Measurements from ENCODE around the gene STPG1.
"Not testable (repeated sequence)": the region's sequence is repeated elsewhere in the genome, so short reads cannot be mapped to it uniquely, and the experiment has no call there.

Gene STPG1, protein sequence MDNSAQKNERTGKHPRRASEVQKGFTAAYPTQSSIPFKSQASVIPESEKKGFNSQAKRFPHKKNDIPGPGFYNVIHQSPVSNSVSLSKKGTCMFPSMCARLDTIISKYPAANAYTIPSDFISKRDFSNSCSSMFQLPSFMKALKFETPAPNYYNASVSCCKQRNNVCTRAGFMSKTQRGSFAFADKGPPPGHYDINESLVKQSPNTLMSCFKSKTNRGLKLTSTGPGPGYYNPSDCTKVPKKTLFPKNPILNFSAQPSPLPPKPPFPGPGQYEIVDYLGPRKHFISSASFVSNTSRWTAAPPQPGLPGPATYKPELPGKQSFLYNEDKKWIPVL

DNA sequence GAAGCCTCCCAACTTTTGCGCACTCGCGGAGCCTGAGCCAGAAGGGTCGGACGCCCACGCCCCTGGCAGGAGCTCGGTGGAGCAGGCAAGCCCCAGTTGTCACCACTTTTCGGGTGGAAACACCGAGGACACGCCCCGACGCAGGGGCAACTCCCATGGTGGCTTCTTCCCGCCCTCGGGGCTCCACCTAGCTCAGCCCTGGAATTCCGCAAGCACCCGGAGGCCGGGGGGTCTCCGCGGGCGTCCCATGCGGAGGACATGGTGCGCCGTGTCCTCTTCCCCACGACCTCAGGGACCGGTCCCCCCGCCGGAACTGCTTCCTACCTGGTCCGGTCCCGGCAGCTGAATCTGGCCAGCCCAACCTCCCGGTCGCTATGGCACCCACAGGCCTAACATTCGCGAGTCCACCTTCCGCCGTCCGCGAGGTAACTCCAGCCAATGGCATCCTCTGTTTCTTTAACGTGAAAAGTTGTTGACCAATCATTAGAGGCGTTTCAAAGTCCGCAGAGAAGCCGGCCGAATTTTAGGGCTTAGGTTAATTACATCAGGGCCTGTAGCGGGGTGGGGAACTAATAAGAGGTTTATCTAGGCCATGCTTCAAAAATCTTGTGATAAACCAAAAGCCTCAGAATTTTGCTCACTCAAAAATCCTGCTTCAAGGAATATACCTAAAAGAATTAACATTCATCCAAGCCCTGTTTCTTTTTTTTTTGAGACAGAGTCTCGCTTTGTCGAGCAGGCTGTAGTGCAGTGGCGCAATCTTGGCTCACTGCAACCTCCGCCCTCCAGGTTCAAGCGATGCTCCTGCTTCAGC, at the start of gene STPG1:
Gene STPG1 (minus strand): TSS at position 433 of the 814 bp plus-strand sequence. CDS start 12,394 bp downstream, outside the sequence.
- DNase-seq = peak; percentile 77 to 83

DNA sequence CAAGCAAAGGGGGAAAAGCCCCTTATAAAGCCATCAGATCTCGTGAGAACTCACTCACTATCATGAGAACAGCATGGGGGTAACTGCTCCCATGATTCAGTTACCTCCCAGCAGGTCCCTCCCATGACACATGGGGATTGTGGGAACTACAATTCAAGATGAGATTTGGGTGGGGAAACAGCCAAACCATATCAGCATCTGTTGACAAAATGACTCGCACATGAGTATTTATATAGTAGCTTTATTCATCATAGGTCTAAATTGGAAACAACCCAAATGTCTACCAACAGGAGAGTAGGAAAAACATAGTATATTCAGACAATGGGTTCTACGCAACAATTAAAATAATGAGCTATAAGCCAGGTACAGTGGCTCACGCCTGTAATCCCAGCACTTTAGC, 48.5 kb upstream of the STPG1 start:
- not testable (repeated sequence) for DNase-seq

DNA sequence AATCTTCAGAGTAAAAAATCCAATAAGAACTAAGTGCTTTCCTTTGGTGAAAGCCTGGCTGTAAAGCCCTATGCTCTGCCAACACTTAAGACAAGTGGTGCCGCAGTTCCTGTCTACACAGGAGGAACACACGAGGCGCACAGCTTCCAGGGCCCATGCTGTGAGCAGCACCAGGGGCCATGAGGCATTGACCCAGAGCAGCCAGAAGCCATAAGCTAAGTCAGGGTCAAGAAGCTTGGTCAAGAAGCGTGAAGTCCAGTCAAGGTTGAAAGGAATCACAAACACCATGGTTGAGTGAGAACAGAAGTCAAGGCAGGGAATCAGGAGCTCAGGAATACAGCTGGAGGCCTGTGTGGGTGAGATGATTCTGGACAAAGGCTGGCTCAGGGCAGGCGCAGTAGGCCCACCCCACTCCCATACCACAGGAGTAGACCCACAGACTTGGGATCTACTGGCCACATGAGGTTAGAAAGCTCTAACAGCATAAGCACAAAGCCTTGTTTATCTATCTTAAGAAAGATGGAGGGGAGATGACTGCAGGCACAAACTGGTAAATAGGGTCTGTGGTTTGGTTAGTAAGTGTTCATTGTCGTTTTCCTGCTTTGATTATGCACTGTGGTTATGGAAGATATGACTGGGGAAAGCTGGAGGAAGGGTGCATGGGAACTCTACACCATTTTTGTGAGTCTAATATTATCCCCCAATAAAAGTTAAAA, 46.1 kb upstream of the STPG1 start:
- DNase-seq = no peak

DNA sequence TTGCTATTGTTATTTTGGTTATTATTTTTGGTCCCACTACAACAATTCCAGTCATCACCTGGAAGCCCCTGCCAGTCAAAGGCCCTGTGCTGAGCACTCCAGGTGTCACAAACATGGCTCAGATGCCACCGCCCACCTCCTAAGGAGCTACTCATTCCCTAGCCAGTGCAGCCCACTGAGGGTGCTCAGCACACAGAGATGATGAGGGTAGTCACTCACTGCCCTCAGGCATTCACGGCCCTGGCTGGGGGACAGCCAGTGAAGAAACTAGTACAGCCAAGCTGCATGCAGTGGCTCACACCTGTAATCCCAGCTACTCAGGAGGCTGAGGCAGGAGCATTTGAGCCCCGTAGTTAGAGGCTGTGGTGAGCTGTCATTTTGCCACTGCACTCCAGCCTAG, 44.3 kb upstream of the STPG1 start:
- DNase-seq = no peak

DNA sequence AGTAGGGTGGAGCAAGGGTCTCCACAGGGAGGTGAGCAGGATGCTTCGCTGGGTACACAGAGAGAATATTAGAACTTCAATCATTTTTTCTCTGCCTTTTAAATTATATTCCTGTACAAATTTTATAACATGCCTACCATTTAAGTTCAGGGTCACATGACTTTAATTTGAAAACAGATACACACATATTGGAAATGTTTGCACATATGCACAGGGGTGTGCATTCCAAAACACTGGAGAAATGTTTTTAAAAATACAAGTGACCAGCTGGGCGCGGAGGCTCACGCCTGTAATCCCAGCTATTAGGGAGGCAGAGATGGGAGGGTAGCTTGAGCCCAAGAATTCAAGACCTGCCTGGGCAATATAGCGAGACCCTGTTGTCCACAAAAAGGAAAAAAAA, 41.7 kb upstream of the STPG1 start:
- DNase-seq = no peak

DNA sequence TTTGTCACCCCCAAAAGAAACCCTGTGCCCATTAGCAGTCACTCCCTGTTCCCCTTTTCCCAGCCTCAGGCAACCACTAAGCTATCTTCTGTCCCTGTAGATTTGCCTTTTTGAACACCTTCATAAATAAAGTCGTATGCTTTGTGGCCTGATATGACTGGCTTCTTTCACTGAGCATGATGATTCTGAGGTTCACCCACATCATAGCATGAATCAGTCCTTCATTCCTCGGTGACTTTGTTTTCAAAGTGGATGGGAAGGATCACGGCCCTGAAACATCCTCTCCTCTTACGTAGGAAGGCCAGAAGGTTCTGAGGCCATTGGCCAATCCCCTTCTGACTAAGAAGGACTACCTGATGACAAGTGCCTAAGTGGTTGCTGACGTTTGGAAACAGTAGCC, 41.1 kb upstream of the STPG1 start:
- DNase-seq = no peak

DNA sequence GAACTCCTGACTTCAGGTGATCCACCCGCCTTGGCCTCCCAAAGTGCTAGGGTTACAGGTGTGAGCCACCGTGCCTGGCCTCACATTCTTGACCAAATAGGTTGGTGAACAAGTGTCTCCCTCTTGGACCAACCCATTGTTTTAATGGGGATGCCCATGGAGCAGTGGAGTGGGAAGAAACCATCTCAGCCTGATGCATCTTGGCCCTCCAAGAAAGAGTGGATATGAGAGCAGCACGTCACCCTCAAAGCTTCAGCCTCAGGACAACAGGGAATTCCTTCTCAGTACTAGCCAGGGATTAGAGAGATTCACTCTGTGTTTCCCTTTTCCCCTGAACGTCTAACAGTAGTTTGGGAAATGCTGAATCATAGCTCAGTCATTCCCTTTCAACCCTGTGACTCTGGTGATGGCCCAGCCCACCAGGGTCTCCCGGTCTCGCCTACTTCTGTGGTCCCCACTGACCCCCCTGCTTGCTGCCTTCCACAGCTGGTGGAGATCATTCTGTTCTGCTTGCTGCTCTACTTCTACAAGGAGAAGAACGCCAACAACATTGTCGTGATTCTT, 39.4 kb upstream of the STPG1 start:
- no peak for DNase-seq

DNA sequence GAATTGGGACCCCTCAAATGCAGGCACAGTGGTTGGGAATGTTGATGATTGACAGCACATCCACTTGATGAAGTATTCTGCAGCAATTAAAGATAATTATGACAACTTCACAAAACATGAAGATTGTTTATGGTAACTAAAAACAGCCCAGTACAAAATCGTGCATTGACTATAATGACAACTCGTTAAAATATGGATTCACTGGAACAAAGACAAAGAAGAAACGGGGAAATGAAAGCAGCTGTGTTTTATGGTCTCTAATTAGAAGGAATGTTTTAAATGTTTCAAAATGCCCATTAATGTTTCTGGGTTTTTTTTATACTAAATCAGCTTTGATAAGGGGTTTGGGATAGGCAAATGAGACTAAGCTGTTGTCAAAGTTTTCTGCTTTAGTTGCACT, 38.2 kb upstream of the STPG1 start:
- DNase-seq = no peak

DNA sequence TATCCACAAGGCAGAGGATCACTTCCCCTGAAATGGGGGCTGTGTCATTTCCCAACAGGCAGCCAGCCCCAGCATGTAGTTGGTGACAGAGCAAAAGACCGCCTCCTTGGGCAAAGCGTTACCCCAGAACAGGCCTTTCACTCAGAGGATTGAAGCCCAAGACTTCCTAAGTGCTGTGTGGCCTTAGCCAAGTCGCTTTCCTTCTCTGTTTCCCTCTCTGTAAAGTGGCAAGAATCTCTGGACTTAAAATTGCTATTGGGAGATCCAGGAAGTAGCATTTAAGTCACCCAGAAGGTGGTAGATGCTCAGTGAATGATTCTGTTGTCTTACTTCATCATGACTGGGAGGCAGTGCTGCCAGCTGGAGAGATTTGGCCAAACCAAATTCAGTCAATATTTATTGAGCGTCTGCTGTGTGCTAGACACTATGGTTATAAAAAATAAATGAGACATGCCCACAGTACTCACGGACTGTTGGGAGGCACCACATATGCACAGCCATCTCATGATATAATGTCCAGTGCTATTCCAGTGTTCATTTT, 37.3 kb upstream of the STPG1 start:
- no peak for DNase-seq

DNA sequence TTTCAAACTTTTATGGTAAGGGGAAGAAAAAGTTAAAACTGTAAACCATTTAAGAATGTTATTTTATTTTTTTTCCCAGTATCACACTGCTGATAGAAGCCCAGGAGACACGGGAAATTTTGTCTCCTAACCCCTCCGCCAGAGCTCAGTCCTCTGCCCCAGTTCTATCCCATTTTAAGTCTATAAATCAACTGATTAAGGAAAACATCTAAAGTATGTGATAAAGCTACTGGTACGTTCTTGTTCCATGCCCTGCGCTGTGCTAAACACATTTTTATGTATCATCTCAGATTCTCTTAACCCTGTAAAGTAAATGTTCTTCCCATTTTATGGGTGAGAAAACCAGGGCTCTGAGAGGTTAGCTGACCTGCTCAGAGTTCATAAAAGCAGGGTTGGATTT, 36.7 kb upstream of the STPG1 start:
- no peak for DNase-seq

DNA sequence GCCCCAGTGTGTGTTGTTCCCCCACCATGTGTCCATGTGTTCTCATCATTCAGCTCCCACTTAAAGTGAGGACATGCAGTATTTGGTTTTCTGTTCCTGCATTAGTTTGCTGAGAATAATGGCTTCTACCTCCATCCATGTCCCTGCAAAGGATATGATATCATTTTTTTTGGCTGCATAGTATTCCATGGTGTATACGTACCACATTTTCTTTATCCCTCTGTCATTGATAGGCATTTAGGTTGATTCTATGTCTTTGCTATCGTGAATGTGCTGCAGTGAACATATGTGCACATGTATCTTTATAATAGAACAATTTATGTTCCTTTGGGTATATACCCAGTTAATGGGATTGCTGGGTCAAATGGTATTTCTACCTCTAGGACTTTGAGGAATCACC, 32.9 kb upstream of the STPG1 start:
- not testable (repeated sequence) for DNase-seq

DNA sequence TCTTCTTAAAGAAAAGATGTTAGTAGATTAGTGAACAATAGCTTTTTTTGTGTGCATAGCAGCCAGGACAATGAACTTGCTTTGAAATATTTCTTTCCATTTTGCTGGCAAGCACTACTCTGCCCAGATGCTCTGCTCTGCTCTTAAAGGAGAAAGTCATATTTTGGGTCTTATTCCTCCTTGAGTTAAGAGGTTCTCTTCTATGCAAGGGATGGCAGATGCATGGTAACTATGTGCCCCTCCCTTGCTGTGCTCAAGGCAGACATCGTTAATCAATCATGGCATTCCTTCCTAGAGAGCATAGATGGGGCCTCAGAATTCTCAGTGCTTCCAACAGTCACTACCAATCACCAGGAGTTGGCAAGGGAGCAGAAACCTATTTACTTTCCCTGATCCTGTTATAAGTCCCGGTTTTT, 29.7 kb upstream of the STPG1 start:
- no peak for DNase-seq

DNA sequence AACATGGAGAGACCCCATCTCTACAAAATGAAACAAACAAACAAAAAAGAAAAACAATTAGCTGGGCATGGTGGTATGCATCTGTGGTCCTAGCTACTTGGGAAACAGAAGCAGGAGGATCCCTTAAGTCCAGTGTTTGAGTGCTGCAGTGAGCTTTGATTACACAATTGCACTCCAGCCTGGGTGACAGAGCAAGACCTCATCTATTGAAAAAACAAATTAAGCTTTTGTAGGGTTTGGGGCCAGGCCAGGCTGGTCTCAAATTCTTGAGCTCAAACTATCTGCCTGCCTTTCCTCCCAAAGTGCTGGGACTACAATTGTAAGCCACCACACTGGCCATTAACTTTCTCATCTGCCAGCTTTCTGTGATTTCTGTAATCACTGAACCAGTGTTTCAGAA, 29.2 kb upstream of the STPG1 start:
- DNase-seq = no peak

DNA sequence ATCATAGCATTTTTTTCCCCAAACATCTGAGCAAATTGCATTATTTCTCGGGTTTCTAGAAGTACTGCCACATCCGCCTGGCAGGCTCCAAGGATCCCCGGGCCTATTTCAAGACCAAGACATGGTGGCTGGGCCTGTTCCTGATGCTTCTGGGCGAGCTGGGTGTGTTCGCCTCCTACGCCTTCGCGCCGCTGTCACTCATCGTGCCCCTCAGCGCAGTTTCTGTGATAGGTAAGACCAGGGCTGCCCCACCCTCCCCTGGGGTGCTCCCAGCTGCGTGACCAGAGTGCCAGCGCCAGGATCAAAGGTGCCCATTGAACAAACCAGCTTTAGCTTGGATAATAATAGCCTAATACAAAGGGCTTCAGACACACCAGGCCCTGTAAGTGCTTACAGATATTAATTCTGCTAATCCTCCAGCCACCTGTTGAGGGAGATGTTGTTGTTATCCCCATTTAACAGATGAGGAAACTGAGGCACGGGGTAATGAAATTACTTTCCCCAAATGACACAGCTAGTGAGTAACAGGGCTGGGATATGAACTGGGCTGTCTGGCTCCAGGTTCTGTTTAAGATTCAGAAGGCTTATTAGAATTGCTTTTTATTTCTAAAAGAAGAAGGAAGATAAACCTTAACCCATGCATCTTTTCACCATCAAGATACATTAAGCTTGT, 28.6 kb upstream of the STPG1 start:
- no peak for DNase-seq

DNA sequence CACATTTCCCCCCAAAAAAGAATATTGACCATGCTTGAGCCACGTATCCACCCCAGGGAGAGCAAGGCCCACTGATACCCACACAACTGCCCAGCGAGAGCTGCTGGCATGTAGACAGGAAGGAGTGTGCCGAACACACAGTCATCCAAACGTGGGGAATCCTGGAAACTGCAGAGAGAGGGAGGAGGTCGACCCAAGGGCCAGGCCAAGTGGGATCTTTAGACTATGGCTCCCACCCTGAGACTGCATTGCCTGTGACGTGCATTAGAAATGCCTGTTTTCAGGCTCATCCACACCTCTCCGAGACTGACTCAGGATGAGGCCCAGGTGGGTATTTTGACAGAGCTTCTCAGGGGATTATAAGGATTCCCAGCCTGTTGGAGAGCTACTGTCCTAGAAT, 27.9 kb upstream of the STPG1 start:
- no peak for DNase-seq

DNA sequence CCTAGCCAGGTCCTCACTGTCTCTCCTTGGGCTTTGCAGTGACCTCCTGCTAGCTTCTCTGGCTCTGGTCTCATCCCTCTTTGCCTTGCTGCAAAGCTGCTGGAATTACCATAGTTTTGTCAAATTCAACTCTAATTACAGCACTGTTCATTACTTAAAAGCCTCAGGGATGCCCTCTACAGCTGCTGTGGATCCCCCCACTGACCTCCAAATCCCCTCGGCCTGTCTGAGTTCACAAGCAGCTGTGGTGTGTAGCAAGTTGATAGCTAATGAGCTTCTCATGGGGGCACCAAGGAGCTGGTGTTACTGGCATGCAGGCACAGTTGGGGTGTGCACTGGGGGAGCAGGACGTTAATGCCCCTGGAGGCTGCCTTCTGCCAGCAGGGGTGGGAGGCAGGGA, 26.9 kb upstream of the STPG1 start:
- DNase-seq = no peak

DNA sequence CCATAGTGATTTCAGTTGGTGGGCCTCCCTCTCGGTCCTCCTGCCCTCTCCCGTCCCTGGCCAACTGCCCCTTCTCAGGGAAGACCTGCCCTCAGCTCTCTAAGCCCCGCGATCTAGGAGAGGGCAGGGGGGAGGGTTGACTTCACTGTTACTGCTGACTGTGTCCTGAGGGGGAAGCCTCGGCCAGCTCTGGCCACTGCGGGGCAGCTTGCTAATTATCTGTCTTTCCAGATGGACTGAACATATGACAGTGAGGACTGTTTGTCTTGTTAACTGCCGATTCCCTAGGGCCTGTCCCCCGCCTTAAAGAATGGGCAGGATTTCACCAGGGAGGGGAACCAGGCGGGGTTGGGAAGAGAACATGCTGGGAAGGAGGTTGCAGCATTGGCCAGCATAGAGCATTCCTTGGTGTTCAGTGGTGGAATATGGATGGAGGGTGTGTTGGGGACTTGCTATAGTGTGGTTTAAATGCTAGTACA, 24.9 kb upstream of the STPG1 start:
- no peak for DNase-seq

DNA sequence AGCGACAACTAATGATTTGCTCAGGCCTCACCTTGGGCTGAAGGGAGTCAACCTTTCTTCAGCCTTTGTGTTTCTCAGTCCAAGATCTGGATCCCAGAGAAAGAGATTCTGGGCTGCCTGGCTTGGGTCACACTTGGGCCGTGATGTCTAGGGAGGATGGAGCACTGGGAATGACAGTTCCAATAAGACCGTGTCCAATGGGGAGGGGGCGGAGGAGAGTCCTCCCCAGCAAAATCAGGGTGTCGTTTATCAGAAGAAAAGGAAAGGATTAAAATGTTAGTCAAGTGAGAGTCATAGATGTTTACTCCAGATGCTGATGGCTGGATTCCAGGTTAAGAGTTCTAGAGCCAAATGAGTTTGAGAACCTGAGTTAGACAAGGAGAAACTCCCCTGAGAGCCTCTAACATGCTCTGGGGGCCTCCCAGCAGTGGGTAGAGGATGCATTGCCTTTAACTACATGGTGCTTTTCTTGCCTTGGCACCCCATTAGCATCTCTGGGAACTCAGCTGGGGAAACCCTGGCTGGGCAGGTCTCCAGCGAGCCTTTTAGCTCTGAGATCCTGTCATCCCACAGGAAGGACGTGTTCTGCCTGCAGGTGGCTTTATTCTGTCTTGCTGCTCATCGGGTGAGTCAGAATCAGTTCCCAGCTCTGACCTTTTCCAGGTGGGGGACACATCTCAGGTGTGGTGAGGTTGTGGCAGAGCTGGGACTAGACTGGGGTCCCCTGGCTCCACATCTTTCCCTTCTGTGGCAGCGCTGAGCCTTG, 24.2 kb upstream of the STPG1 start:
- DNase-seq = no peak

DNA sequence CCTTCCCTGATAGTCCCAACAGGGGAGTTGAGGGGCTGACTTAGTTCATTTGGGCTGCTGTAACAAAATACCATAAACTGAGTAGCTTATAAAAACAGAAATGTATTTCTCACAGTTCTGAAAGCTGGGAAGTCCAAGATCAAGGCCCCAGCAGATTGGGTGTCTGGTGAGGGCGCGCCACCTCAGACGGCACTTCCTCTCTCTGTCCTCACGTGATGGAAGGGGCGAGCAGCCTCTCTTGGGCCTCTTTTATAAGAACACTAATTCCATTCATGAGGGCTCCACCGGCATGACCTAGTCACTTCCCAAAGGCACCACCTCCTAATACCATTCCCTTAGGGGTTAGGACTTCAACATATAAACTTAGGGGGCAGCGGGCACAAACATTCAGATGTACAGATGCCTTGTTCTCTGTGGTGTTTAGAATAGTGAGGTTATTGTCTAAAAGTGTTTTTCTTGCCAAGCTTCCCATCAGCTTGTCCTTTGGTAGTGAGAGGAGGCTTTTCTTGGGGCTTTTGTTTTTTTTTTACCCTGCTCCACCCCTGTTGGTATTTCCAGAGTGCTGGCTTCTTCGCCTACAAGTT, 22.3 kb upstream of the STPG1 start:
- DNase-seq = no peak

DNA sequence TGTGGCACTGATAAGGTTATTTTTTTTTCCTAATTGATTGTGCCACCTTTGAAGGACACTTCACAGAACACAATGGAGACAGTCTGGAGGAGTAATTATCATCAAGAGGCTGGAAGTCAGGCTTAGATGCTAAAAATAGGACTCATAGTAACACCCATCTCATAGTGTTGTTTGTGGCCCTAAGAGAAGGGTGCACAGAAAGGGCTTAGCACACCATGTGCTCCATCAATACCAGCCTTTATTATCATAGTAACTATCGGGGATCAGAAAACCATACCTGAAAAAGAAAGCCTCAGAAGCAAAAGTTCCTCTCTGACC, 13.9 kb upstream of the STPG1 start:
- no peak for DNase-seq
